ENCODE data around the gene HMX1.
A peak's percentile ranks its signal among the peaks of the same experiment; 100 is the strongest.

HMX1 gene

DNA sequence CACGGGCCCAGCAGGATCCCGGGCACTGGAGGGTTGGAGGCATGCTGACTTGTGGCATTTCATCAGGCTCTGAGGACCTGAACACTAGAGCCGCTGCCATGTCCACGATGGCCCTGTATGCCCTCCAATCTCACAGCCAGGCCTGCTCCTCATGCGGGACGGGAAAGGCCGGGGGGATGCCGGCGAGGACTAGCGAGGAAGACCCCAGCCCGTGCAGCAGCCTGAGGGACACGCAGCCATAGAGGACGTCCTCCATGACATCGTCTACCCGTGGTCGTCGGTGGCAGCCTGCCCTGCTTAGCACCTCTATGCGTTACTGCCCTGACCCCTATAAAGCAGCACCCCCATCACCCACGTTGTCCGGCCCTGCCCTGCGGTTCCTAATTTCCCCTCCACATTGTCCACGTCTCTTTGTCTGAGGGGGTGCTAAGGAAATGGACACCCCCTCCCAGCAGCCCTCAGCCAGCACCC, 32.6 kb downstream of the HMX1 start:
- DNase-seq: no peak

DNA sequence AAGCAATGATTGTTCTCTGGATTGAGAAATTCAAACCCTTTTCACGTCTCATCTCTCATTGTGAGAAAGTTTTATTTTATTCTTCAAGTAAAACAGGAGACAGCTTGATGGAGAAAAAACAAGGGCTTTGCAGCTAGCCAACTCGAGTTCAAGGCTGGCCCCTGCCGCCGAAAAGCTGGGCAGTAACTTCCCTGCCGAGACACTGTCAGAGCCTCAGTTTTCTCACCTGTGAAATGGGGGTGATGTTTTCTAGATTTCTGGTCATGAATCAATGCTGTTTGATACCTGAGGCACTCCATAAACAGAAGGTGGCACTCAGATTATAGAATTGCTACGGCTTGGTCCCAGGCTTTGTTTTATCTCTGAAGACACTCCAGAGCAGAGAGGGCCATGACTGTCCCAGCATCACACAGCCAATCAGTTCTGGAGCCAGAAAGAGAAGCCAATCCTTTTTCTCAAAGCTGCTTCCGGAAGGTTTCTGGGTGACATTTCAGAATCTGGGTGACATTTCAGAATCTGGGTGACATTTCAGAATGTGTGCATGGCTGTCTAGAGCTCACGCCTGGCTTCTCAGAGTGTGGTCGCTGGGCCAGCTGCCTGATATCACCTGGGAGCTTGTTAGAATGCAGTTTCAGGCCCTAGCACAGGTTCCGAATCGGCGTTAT, 33.2 kb downstream of the HMX1 start:
- DNase-seq: no peak

DNA sequence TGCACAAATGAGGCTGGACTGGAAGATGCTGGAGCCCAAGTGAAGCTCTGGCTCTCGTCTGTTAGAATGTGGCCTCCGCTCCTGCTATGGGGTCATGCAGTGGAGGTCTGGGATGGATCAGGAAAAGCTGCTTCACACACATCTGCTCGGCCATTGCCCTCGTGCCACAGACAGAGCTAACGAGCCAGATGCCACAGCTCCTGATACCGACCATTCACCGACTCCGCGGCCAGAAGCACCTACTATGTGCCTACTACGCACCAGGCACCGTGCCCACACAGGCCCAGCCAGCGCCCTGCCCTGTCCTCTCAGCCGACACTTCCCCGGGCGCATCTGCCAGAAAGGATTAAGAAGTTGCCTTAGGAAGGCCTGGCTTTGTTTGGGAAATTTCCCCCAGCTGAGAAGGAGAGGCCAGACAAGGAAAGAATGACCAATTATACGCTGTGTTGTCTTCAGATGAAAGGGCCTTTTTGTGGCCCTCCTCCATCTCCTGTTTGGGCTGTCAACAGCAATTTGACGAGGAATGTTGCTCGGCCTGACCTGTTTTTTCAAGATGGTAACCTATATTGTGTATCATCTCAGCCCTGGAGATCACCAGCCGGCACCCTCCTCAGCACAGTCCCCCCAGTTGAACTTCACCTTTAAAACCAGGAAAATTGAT, 34.3 kb downstream of the HMX1 start:
- peak; percentile 55 for DNase-seq

DNA sequence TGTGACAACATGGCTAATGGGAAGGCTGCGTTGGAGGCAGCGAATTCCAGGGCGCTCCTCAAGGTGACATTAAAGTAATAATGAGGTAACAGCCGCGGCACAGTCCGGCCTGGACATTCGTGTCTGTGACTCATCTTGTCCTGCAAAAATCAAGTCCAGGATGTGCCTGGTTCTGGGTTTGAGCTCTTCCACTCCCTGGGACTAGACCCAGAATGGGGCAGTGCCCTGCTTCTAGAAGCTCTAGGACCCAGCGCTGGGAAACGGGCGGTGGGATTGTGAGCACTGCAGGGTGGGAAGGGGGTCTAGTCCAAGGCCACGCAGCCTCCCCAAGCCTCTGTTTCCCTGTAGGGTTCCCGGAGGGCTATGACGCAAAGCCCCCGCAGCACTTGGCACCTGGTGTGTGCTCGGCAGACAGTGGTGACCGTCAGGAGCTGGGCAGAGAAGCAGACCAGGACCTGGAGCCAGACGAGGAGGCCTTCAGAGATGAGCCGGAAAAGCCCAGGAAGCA, 34.9 kb downstream of the HMX1 start:
- no peak for DNase-seq

DNA sequence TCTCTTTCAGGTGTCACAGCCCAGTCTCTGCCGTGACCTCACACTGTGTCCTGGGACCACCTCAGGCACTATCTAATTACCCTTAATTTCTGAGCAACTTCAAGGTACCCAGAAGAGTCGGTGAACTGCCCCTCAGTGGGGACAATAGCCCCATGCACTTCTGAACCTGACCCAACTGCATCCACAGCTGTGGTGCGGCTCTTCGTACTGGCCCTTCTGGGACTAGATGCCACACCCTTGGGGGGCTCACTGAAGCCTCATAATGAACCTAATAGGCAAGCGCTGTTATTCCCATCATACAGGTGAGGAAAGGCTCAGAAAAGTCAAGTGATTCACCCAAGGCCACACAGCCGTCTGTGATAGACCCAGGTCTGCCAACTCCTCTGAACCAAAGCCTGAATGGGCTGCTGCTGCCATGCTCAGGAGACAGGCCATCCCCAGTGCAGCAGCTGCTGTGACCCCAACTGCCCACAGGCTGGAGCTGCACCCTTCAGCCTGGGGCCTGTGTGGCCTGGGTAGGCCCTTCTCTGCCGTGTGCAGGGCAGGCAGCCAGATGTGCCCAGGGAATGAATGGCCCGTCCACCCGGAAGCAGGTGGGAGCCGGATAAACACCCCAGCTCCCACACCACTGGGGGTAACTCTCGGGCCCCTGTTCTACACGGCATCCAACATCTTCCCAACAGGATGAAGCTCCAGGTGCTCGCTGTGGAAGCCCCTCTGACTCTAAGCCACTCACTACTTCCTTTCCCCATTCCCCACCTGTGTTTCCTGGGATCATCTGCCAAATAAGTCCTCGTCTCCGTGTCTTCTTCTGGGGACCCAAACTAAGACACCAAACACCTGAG, 35.9 kb downstream of the HMX1 start:
- DNase-seq: no peak

DNA sequence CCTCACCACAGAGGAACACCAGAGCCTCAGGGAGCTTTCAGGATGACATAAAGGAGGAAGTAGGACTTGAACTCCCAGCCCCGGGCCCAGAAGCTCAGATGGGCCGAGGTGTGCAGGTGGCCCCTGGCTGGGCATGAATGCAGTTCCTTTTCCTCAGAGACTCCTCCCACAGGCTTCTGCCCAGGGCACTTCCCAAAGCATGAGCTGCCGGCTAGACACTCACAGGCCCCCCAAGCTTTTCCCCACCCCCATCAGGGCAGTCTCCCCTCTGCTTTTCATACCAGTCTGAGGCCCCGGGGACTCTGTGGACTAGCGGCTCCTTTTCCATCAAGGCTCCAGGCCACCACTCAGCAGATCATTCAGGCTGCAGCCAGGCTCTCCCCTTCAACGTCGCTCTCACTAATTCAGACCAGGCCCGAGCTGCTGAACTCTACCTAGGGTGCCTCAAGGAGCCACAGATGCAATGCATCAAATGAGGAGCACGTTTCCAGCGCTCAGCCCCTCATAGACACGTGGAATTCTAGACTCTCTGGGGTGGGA, 36.9 kb downstream of the HMX1 start:
- peak; percentile 76 for DNase-seq

DNA sequence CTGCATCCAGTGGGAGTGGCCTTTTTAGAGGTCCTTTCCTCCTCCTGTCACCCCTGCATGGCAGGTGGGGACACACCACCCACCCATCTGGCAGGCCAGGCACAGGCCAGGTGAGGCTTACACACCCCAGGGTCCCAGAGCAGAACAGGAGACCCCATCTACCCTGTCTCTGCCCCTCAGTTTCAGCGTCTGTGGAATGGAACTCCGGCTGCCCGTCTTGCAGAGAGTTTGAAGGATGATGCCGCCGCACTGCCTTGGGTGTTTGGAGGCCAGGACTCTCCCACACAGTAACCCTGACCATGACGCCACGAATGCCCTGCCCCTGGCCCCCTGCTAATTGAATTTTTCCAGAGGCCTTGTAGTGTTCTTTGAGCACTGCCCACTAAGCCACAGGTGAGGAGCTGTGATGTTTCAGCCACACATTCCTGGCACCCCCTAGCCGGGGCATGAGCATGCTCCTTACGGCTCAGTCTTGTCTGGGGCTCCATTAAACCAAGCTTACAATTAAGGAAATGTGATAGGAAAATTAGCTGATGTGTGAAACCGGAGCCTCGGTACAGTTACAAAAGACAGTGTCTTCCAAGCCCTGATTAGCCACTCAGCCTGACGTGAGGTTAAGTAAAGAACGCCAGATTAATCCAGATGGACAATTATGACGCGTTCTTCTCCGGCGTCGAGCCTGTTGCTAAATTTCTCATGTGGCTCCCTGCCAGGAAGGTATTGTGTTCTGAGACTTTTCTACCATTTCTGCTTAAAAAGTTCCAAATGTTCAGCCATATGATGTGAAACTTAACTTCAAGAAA, 39.3 kb downstream of the HMX1 start:
- peak; percentile 95 for DNase-seq

DNA sequence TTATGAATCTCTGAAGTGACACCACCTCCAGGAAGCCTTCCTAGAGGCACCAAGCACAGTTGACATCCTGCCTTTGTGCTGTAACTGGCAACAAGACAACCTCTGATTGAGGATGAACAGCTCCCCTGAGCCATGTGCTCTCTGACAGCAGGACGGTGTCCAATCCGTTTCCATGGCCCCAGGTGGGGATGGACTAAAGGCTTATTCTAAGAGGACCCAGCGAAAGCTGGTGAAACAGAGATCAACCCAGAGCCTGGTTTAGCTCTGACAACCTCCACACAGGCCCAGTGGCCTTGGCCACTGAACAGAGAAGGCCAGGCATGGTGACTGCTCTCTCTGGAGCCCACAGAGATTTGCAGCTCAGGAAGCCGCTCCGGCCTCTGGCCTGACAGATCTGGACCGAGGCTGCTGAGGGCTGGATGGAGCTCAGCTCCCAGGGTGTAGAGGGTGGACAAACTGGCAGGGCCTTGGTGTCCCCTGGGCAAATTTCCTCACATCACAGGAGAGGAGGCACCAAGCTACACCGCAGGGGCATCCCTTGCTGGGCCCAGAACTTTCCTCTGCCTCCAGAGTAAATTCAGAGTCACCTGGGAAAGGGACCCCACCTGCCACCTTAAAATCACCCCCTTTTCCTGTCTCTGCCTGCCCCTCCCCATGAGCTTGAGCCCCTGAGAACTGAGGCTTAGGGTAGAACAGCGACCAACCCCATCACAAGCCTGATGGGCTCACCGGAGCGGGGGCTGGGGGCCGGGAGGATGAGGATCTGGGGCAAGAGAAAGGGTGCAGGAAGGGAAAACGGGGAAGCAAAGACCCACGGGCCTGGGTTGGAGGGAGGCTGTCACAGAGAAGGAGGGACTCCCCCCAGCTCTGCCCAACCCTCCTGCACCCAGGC, 40.2 kb downstream of the HMX1 start:
- DNase-seq: no peak

DNA sequence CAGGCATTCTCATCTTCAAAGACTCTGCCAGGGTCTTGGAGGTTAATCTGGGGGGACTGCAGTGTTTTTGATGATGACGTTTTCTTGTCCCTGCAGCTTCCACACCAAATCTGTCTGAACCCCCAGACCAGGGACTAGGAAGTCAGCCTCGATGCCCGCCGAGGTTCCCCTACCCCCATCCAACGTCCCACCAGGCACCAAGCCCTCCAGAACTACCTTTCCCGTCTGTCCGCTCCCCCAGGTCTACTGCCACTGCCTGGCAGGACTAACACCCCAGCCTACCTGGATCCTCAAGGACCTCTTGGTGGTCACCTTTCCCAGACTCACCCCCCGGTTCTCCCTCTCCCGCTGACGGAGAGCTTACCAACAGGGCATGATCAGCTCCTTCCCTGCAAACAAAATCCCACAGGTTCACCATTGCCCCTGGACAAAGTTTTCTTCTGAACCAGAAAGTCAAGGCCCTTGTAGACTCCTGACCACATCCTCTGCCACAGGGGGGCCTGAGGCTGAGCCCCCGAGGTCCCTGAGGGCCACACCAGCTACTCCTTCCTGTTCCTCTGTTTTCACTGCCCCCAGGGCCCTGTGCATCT, 40.9 kb downstream of the HMX1 start:
- no peak for DNase-seq

DNA sequence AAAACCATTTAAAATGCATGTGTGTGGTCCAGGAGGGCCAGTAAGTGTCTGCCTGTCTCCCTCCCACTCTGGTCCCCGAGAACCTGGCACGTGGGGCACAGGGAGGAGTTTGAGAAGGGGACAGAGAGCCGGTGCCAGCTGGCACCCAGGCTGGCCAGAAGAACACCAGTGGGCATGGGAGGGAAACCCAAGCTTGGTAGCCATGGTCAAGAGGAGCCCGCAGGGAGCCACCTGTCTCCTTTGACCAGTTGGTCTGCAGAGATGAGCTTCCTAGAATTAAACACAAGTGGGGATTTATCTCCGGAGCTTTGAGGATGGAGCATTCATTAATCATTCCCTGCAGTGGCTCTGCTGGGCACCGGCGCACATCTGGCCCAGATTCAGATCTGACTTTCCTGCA, 41.6 kb downstream of the HMX1 start:
- DNase-seq: no peak

DNA sequence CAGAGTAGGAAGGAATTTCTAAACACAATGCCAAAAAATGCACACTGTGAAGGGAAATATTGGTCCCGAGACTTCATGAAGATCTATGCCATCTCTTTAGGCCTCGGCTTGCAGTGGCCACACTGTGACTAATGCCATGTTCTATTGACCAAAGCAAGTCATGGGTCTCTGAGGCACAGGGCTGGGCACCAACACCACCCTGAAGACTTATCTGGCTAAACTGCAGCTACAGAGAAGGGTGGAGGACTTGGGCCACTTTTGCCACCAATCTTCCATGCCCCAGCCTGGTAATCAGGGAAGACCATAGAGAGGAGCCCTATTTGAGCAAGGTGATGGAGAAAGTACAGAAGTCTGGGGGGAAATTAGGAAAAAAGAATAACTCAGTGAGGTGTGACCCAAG, 42.1 kb downstream of the HMX1 start:
- DNase-seq: no peak

DNA sequence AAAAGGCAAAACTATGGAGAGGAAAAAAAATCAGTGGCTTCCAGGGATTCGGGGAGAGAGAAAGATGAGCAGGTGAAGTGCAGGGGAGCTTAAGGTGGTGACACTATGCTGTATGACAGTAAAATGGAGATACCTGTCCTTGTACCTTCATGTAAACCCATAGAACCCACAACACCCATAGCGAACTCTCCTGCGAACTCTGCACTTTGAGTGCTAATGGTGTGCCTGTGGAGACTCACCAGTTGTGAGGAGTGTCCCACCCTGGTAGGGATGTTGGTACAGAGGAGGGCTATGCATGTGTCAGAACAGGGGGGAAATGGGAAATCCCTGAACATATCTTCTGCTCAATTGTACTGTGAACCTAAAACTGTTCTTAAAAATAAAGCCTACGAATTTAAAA, 42.8 kb downstream of the HMX1 start:
- DNase-seq: no peak

DNA sequence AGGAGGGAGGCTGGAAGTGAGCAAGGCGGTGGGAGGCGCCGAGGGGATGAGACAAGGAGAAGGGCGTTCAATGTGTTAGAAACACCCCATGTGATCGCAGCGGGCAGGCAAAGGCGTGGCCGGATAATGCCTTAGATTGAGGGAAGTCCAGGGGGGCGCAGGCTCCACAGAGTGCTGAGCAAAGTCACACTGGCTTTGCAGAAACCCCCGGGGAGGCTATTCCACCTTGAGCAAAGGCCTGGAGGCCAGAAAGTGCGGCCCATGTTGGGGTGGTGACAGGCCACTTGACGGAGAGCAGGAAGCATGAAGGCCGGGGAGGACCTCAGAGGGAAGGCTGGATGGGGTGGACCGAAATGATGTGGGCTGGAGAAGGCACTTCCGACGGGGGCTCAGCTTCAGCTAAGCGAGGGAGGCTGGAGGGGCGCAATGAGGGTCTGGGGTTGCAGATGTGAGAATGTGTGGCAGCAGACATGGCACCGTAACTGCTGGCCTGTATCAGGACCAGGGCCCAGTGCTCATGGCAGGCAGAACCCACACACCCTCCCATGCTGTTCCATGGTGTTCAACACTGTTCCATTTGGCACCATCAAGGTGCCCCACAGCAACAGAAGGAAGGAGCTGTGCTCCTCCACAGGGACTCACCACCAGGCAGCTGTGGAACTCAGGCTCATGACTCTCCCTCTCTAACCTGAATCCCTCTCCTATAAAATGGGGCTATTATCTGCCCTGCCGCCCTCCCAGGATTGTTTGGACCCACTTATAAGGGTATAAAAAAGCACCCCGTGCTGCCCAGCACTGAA, 50.3 kb downstream of the HMX1 start:
- DNase-seq: no peak

DNA sequence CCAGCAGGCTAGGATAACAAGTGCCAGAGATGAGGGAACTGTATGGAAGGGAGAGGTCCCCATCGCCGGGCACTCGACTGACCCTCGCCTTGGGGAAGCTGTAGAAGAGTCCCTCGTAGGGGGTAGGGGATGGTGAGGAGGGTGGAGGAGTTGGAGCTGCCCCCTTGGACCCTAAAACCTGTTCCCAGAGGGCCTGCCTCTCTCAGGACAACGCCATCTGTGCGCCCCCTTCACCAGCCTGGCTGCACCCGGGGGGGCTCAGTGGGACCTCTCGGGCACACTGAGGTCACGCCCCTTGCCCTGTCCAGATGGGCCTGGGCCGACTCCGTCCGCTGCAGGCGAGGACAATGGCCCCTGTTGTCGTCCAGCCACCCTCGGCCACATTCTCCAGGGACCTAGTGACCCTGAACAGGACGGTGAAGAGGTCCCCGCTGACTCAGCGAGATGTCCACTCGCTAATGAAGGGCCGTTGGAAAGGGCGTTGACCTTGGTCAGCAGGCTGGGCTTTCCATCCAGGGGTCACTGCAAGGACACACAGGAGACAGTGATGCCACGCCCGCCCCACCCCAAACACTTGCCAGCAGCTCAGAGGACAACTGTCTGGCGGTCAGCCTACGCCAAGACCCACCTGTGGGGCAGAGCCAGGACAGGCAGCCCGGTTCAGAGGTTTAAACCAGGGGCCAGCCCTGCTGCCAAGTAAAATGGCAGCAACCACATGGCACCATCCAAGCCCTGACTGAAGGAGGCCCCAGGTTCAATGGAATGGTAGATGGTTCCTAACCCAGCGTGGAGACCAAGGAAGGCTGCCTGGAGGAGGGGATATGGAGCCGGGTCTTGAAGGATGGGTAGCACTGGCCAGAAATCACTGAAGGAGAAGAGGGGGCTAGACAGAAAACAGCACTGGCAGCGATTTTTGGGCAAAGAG, 51.2 kb downstream of the HMX1 start:
- DNase-seq: no peak

DNA sequence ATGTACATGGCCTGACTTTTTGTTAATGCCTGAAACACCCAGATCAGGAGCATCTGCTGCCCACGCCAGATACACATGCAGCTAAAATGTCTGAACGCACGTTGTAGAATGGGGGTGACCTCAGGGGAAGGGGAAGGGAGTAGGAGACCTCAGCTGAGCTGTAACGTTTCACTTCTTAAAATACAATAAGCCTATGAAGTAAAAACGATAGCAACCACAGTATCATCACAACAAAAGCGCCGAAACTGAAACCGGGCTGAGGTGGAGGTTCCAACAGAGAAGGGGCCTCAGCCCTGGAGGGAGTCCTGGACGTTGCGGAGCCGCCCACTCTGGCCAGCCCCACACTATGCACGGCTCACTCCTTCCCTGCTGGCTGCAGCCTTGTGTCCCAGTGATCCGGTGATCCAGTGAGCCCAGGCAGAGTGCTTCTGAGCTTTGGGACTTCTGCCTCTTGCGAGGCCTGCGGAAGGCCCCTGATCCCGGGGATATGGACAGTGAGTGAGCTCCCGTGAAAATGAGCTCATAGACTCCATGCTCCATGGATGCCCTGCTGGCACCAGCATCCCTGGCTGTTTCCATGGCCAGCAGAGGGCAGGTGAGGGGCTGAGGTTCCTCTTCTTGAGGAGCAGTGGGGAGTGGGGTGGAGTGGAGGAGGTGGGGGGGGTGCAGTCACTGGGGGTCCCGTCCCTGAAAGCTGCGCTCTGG, 52.0 kb downstream of the HMX1 start:
- no peak for DNase-seq

DNA sequence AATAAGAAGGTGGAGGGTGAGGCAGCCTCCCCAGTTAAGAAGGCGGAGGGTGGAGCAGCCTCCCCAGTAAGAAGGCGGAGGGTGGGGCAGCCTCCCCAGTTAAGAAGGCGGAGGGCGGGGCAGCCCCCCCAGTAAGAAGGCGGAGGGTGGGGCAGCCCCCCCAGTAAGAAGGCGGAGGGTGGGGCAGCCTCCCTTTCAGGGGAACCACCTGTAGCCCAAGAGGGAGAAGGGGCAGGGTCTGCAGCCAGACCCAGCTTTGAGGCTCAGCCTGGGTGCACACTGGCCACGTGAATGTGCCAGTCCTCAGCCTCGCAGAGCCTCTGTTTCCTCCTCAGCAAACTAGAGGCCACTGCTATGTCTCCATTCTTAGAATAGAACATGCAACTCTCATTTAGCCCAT, 52.6 kb downstream of the HMX1 start:
- no peak for DNase-seq

DNA sequence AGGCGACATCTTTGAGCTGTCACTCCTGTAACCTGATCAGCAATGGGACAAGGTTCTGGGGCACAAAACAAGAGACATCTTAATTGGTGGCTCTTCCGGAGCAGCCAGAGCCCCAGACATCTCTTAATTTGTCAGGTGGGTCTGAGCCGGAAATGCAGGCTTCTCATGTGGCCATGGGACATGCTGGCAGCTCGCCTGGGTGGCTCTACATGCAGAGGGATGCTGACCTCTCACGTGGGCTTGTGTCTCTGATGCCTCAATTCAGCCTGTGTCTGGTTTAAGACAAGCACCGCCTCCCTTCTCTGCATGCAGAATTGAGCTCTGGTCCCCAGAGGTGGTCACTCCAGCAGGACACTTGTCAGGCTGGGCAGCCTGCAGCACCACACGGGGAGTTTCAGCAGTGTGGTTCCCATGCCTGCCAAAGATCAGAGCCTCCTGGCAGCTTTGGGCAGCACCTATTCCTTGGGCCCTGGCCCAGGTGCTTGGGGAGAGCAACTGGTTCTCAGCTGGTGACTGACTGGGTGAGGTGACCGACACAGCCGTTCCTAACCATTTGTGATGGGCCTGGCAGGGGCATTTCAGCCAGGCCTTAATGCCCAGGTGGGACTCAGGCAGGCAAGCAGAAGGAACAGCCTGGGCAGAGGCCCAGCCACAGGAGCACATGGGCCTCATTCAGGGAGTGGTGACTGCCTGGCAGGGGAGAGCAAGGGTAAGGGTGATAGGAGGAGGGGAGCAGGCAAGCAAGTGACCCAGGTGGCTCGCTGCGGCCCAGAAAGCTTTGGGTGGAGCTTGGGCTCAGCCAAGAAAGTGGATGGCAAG, 53.4 kb downstream of the HMX1 start:
- peak; percentile 83 for DNase-seq

DNA sequence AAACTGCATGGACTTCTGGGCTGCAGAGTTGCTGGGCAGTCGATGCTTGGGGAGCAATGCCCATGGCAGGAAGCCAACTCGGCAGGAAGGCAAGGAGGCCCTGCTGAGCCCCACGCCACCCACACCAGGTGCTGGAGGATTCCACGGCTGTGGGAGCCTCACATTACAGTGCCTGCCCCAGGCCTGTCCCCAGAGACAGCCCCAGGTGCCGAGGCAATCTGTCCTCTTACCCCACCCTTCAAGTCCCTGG, 53.9 kb downstream of the HMX1 start:
- DNase-seq: no peak
